Astrocyte of the spinal cord (primary cell): ENCODE measurements around the gene SNX24.

Source experiments
- DNase-seq: peaks from one replicate; pipeline ENCODE4 v3.0.0; 2011; ENCODE audit warnings: low read depth, low spot score
- H3K4me3 ChIP-seq: 2 replicates; pipeline ENCODE4 v1.5.1; 2011; ENCODE audit warnings: low read depth, mild to moderate bottlenecking, low read length, moderate library complexity
- in situ Hi-C: cut with HindIII; loops from 2 replicates; pipeline ENCODE4 v1.10.0; 2017; ENCODE audit warnings: low sequenced_read_pairs
- TF ChIP-seq, protein P1 (sequence below): IDR thresholded peaks from 2 replicates; pipeline ENCODE4 v1.5.1; 2012; ENCODE audit warnings: low read depth, mild to moderate bottlenecking, low read length, inconsistent platforms

The SNX24 gene

DNA sequence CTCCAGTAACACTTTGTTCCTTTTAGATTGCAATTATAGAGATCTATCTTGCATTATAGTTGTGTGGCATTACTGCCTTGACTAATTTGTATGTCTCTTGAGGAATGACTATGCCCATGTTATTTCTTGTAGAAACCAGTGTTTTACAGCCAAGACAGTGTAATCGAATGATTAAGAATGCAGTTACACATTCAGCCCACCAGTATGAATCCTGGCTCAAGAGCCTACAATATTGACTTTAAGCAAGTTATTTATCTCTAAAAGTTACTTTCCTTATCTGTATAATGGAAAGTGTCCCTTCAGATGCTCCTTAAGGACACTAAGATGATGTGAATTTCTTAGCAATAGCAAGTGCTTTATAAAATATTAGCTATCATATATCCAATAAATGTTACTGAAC is 9.7 kb upstream of the SNX24 start:
- no peak for DNase-seq
- in situ Hi-C loops, result no loop called here
- TF ChIP-seq, protein P1, sequence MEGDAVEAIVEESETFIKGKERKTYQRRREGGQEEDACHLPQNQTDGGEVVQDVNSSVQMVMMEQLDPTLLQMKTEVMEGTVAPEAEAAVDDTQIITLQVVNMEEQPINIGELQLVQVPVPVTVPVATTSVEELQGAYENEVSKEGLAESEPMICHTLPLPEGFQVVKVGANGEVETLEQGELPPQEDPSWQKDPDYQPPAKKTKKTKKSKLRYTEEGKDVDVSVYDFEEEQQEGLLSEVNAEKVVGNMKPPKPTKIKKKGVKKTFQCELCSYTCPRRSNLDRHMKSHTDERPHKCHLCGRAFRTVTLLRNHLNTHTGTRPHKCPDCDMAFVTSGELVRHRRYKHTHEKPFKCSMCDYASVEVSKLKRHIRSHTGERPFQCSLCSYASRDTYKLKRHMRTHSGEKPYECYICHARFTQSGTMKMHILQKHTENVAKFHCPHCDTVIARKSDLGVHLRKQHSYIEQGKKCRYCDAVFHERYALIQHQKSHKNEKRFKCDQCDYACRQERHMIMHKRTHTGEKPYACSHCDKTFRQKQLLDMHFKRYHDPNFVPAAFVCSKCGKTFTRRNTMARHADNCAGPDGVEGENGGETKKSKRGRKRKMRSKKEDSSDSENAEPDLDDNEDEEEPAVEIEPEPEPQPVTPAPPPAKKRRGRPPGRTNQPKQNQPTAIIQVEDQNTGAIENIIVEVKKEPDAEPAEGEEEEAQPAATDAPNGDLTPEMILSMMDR, result no peak

DNA sequence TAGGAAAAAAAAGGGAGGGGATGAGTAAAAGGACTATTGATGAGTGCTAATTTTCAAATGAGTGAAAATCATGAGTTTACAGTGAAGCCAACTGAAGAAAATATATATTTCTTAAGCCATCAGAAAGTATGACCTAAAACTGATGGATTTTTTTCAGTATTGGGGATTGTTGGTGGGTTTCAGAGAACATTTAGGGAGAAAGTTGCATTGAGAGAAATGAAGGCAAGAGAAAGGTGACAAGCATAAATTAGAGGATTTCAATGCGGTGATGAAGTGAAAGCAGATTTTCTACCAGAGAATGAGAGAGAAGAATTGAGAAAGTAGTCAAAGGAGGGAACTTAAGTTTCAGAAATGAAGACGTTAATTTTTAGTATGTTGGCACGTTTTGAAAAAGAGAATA is 8.5 kb upstream of the SNX24 start:
- no peak overlapping the region for H3K4me3 ChIP-seq
- in situ Hi-C loops, result no loop called here
- TF ChIP-seq, protein P1, result no peak
- no peak for DNase-seq

More for the DNA sequence above, 9.7 kb upstream of the SNX24 start:
- H3K4me3 ChIP-seq, result no peak overlapping the region

GRCh38 chr5:122839731-122840130 is 5.7 kb upstream of the SNX24 start:
- DNase-seq, result no peak
- H3K4me3 ChIP-seq, result no peak overlapping the region
- in situ Hi-C loops, result no loop called here
- TF ChIP-seq, protein P1, result no peak

GRCh38 chr5:122842016-122842580 is 3.3 kb upstream of the SNX24 start:
- TF ChIP-seq, protein P1, result no peak
- in situ Hi-C loops, result no loop called here
- no peak overlapping the region for H3K4me3 ChIP-seq
- DNase-seq, result no peak

- no peak for DNase-seq
- peak overlapping the region; percentile 66 for H3K4me3 ChIP-seq
- in situ Hi-C loops, result no loop called here
- TF ChIP-seq, protein P1, result no peak
These were observed 1.1 kb upstream of the SNX24 start for GRCh38 chr5:122844136-122844909.

- in situ Hi-C loops, result no loop called here
- H3K4me3 ChIP-seq, result peak overlapping the region; percentile 66
- no peak for DNase-seq
- TF ChIP-seq, protein P1, result no peak
These were observed 544 bp upstream of the SNX24 start for GRCh38 chr5:122844910-122845228.
